ENCODE data around the gene ITIH2.

Gene ITIH2

DNA sequence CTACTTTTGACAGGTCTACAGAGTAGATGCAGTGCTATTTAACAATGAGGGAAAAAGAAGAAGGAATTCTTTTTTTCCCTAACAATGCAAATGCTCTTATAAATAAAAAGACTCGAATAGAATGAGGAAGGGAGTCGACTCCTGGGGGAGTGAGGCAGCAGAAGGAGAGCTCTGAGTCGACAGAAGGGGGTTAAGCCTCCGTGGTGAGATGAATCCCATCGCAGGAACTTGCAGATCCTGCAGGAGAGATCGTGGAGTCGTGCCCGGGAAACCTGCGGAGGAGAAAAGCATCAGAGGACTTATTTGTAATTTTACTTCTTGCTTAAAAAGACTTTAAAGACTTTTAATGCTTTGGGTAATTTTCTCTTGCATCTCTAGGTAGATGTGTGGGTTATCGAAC, 17.4 kb downstream of the ITIH2 start:
- no peaks in the 10 kb centered on the region for H4K20me1 ChIP-seq (ENCODE audit: low read depth, low read length)
- no peaks in the 10 kb centered on the region for H3K27me3 ChIP-seq (ENCODE audit: low read length)
- no peaks in the 10 kb centered on the region for H3K36me3 ChIP-seq (ENCODE audit: low read length)
- H3K9ac ChIP-seq (ENCODE audit: low read length), result no peak overlapping the region
- H3K9me3 ChIP-seq (ENCODE audit: insufficient read depth, low read length), result no peaks in the 10 kb centered on the region
- no peak for TF ChIP-seq EZH2phosphoT487 (conservative IDR thresholded peaks at IDR 0.05; ENCODE audit: low read length)
- TF ChIP-seq, protein P1, sequence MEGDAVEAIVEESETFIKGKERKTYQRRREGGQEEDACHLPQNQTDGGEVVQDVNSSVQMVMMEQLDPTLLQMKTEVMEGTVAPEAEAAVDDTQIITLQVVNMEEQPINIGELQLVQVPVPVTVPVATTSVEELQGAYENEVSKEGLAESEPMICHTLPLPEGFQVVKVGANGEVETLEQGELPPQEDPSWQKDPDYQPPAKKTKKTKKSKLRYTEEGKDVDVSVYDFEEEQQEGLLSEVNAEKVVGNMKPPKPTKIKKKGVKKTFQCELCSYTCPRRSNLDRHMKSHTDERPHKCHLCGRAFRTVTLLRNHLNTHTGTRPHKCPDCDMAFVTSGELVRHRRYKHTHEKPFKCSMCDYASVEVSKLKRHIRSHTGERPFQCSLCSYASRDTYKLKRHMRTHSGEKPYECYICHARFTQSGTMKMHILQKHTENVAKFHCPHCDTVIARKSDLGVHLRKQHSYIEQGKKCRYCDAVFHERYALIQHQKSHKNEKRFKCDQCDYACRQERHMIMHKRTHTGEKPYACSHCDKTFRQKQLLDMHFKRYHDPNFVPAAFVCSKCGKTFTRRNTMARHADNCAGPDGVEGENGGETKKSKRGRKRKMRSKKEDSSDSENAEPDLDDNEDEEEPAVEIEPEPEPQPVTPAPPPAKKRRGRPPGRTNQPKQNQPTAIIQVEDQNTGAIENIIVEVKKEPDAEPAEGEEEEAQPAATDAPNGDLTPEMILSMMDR (IDR thresholded peaks at IDR 0.05; ENCODE audit: insufficient read depth, low read length, poor library complexity, severe bottlenecking), result no peak
- H3K9me2 ChIP-seq (replicated peaks; ENCODE audit: insufficient read depth, low read length), result no peaks in the 10 kb centered on the region
- no peak overlapping the region for H2AFZ ChIP-seq (ENCODE audit: low read depth, low read length, severe bottlenecking)
- H3K4me2 ChIP-seq (ENCODE audit: low read depth, low read length, poor library complexity, severe bottlenecking), result no peak overlapping the region
- H3K27ac ChIP-seq (ENCODE audit: low read depth, low read length), result no peak overlapping the region
- no peaks in the 10 kb centered on the region for H3F3A ChIP-seq (ENCODE audit: insufficient read depth)
- no peak overlapping the region for H3K4me3 ChIP-seq (ENCODE audit: insufficient read depth, low read length, poor library complexity, severe bottlenecking)
- no peaks in the 10 kb centered on the region for H3K79me2 ChIP-seq (ENCODE audit: insufficient read depth, low read length)

GRCh38 chr10:7722927-7723529, 19.9 kb downstream of the ITIH2 start:
- no peak for TF ChIP-seq EZH2phosphoT487 (conservative IDR thresholded peaks at IDR 0.05; ENCODE audit: low read length)
- TF ChIP-seq, protein P1 (IDR thresholded peaks at IDR 0.05; ENCODE audit: insufficient read depth, low read length, poor library complexity, severe bottlenecking), result no peak
- H3K36me3 ChIP-seq (ENCODE audit: low read length), result no peaks in the 10 kb centered on the region

GRCh38 chr10:7734821-7735220, 31.7 kb downstream of the ITIH2 start:
- H3K27ac ChIP-seq (ENCODE audit: low read depth, low read length), result no peak overlapping the region

More at GRCh38 chr10:7722927-7723529, 19.9 kb downstream of the ITIH2 start:
- Histone ChIP-seq H3K4me3 (ENCODE audit: insufficient read depth, low read length, poor library complexity, severe bottlenecking) (no peak overlapping the region), H3F3A (ENCODE audit: insufficient read depth) (no peaks in the 10 kb centered on the region), H3K27me3 (ENCODE audit: low read length) (no peaks in the 10 kb centered on the region), H2AFZ (ENCODE audit: low read depth, low read length, severe bottlenecking) (no peak overlapping the region), H3K79me2 (ENCODE audit: insufficient read depth, low read length) (no peaks in the 10 kb centered on the region), H3K9me2 (replicated peaks; ENCODE audit: insufficient read depth, low read length) (no peaks in the 10 kb centered on the region), H3K27ac (ENCODE audit: low read depth, low read length) (no peak overlapping the region), H3K9me3 (ENCODE audit: insufficient read depth, low read length) (no peaks in the 10 kb centered on the region), H4K20me1 (ENCODE audit: low read depth, low read length) (no peaks in the 10 kb centered on the region), H3K9ac (ENCODE audit: low read length) (no peak overlapping the region), H3K4me2 (ENCODE audit: low read depth, low read length, poor library complexity, severe bottlenecking) (no peak overlapping the region)

More at GRCh38 chr10:7734821-7735220, 31.7 kb downstream of the ITIH2 start:
- Histone ChIP-seq H3K9ac (ENCODE audit: low read length) (no peak overlapping the region), H3K4me3 (ENCODE audit: insufficient read depth, low read length, poor library complexity, severe bottlenecking) (no peak overlapping the region), H3F3A (ENCODE audit: insufficient read depth) (no peaks in the 10 kb centered on the region), H3K9me2 (replicated peaks; ENCODE audit: insufficient read depth, low read length) (no peaks in the 10 kb centered on the region), H3K27me3 (ENCODE audit: low read length) (no peaks in the 10 kb centered on the region), H3K4me2 (ENCODE audit: low read depth, low read length, poor library complexity, severe bottlenecking) (no peak overlapping the region), H3K9me3 (ENCODE audit: insufficient read depth, low read length) (no peaks in the 10 kb centered on the region), H4K20me1 (ENCODE audit: low read depth, low read length) (no peaks in the 10 kb centered on the region), H3K79me2 (ENCODE audit: insufficient read depth, low read length) (no peaks in the 10 kb centered on the region), H2AFZ (ENCODE audit: low read depth, low read length, severe bottlenecking) (no peak overlapping the region), H3K36me3 (ENCODE audit: low read length) (no peaks in the 10 kb centered on the region)
- no peak for TF ChIP-seq EZH2phosphoT487 (conservative IDR thresholded peaks at IDR 0.05; ENCODE audit: low read length)
- TF ChIP-seq, protein P1 (IDR thresholded peaks at IDR 0.05; ENCODE audit: insufficient read depth, low read length, poor library complexity, severe bottlenecking), result no peak
